ENCODE data around the gene EFCAB14.
"Not testable (repeated sequence)": the region's sequence is repeated elsewhere in the genome, so short reads cannot be mapped to it uniquely, and the experiment has no call there.

The EFCAB14 gene

DNA sequence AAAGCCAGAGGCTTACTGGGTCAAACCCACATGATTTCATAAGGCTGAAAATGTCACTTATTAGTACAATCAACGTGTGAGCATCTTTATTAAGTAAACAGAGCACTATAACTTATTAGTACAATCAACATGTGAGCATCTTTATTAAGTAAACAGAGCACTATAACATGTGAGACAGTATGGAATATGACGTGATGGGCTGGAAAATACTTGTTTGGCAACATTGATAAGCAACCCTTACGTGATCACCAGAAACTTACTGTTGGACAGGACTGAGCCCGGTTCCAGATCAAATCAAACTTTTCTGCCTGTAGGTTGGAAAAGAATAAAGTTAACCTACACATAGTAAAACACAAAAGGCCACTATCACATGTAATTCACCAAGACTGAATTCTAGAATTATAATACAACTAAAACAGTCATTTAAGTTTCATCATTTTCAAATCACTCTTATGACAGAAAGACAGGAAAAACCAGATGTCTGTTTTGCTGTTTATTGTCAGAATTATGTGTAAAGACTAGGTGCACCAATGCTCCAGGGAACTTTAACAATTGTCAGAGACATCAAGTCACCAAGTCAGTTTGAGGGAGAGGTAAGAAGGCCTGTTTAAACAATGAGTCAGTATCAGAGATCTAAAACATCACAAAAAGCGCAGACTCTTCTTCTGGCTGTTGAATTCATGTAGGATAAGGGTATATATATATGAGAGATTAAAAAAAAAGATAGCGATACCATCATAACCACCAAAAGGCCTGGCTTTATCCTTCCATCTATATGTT, 66.4 kb downstream of the EFCAB14 start:
- DNase-seq, result no peak

DNA sequence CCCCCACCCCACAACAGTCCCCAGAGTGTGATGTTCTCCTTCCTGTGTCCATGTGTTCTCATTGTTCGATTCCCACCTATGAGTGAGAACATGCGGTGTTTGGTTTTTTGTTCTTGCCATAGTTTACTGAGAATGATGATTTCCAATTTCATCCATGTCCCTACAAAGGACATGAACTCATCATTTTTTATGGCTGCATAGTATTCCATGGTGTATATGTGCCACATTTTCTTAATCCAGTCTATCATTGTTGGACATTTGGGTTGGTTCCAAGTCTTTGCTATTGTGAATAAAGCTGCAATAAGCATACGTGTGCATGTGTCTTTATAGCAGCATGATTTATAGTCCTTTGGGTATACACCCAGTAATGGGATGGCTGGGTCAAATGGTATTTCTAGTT, 67.8 kb downstream of the EFCAB14 start:
- not testable (repeated sequence) for DNase-seq

DNA sequence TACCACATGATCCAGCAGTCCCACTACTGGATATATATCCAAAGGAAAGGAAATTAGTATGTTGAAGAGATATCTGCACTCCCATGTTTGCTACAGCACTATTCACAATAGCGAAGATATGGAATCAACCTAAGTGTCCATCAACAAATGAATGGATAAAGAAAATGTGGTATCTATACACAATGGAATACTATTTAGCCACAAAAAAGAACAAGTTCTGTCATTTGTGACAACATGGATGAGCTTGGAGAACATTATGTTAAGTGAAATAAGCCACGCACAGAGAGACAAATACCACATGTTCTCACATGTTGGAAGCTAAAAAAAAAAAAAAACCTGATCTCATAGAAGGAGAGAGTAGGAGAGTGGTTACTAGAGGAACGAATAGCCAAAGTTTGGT, 68.4 kb downstream of the EFCAB14 start:
- DNase-seq, result no peak

DNA sequence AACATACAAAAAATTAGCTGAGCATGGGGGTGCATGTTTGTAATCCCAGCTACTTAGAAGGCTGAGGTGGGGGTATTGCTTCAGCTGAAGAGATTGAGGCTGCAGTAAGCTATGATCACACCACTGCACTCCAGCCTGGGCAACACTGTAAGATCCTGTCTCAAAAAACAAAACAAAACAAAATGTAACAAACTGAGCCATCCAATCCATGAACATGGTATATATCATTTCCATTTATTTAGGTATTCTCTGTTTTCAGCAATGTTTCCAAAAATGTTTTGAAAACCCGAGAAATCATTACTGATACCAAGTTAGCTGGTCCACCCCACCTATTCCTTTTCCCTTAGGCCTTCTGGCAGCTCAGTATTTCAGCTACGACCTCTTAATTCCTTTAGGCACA, 69.2 kb downstream of the EFCAB14 start:
- no peak for DNase-seq

DNA sequence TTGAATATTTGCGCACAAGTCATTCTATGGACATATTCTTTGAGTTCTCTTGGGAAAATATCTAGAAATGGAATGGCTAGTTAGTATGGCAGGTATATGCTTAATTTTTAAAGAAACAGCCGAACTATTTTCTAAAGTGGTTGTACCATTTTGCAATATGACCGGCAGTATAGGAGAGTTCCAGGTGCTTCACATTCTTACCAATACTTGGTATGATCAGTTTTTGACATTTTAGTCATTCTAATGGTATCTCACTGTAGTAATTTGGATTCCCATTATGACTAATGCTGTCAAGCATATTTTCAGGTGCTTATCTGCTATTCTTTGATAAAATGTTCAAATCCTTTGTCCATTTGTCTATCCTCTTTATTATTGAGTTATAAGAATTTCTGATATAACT, 71.3 kb downstream of the EFCAB14 start:
- no peak for DNase-seq

DNA sequence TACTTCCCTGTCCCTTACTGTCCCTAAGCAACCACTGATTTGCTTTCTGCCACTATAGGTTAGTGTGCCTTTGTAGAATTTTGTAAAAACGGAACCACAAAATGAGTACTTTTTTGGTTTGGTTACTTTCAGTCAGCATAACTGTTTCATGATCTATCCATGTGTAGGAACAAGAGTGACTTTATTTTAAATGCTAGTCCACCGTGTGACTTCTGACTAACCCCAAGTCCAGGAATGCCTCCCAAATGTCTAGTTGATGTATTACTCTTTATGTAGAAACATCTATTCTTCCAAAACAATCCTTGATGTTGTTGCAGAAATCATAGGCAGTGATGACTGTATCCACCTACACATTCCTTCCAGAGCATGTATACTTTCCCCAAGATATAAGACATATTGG, 72.1 kb downstream of the EFCAB14 start:
- no peak for DNase-seq

DNA sequence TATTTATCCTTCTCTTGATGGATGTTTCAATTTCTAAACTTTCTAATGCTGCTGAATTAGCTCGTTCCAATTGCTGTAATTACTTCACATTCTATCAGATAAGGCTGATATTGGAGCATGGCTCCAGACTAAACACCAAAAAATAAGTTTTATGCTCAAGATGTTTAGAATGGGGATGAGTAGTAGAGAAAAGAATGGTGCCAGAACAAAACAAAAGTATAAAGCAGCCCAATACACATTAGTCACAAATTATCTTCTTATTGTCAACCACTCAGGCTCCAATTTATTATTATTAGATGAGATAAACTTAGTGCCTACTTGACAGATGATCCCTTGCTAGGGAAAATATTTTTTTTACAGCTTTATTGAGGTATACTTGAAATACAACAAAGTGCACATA, 72.6 kb downstream of the EFCAB14 start:
- DNase-seq, result no peak

DNA sequence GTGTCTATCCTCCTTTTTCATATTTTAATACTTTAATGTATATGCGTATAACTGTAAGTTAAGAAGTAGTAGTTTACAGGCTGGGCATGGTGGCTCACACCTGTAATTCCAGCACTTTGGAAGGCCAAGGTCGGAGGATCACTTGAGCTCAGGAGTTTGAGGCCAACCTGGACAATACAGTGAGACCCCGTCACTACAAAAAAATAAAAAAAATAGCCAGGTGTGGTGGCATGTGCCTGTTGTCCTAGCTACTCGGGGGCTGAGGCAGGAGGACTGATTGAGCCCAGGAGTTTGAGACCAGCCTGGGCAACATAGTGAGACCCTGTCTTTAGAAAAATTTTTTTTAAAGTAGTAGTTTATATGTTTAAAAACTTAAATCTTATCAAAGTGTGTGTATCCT, 73.1 kb downstream of the EFCAB14 start:
- DNase-seq, result no peak

DNA sequence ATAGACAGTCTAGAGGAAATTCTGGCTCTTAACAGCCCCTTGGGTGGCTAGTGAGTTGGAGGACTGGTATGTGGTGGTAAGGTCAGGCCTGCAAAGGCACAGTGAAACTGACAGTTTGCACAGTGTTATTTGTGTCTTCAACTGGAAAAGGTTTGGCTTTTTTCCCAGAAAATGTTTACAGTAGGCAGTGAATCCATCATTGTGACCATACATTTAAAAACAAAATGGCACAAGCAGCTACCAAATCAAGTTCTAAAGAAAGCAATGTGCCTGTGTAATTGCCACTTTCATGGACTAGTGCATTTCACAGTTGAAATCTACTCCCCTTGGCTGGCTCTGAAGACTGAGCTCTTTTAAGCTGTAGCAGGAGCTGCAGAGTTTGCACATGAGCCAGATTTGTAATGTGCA, 75.5 kb downstream of the EFCAB14 start:
- DNase-seq, result no peak

DNA sequence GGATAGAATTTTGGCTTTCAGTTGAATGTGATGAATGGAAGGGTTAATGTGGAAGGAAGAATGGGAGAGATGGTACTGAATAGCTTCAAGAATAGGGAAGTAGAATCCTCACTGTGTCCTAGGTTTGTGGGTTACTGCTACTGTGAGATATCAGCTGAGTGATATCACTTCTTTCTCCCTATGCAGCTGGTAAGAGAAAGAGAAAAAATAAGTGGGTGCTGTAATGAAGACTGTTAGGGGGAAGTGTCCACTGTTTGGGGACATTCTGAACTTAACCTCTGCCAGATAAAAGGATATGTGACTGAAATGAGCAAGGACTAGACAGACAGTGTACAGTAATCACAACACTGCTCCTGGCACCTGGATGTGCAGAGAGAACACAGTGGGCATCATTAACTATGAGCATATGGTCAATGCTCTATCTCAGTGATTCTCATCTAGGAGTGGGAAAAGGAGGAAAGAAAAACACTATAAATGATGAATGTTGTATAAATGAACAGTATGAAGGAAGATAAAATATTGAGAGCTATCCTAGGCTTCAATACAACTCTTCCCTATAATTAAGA, 76.7 kb downstream of the EFCAB14 start:
- DNase-seq, result no peak

DNA sequence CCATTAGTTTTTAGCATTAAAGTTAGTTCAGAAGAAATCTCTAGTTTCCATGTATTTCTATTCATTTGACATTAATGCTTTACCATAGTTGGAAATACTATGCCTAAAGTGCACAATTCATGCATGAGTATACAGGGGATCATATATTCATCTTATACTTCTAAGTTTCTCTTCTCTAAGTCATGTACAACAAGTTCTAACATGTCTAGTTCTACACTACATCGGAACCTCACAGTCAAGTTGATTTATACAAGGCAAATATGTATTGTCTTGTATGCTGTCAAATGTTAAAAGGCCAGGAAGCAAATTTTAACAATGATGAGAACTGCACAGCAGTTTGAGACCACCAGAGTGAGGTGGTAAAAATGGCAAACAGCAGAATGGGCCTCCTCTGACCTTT, 79.4 kb downstream of the EFCAB14 start:
- no peak for DNase-seq

DNA sequence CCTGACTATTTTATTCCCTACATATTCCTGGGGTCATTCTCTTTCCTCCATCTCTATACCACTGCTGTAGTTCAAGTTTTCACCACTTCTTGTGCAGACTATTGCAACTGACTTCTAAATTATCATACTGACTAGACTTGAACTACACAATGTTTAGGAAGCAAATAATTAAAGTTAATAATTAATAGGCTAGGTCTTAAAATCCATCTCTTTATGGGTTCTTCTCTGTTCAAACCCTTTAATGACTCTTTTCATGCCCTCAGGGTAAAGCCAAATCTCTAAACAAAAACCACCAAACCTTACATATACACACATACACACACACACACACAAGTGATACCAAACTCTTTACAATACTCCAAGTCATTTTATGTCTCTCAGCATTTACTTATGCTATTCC, 80.0 kb downstream of the EFCAB14 start:
- DNase-seq, result no peak

DNA sequence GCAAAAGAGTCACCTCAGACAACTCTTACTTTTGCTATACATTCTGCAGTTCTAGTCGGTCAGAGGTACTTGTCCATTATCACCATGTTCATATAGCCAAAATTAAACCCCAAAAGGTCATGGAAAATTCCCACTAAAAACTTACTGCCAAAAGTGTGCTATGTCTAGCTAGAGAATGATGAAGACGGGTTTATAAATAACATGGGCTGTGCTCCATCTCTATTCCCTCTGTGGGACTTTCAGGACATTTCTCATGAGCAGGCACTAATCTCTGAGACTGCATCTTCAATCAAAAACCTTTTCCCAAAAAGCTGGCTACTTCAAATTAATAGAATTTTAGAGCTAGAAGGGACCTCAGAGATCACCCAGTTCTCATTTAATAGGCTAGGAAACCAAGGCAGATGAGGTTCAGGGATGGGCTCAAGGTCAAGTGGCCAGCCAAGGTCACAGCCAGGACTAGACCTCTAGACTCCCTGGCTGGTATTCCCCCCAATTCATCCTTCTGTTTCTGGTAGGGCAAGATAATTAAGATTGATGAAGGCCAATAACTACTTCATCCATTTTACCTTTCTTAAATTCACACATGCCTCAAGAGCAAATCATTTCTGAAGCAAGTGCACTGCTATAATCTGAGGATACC, 81.3 kb downstream of the EFCAB14 start:
- no peak for DNase-seq

DNA sequence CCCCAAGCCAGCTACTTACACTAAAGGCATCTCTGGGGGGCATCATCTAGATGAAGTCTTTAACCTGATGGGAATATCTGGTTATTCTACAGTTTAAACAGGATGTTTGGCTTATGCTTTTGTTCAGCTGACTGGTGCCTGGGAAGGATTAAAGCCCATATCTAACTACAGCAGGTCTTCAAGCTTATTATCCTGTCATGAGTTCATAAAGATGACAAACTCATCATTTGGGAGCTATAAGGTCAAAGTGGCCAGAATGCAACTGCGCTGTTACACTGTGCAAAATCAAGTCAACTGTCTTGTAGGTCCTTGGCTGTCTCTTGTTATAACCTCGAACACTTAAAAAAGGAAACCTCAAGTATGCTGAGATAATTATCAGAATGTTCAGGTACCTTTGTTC, 83.7 kb downstream of the EFCAB14 start:
- DNase-seq, result no peak

DNA sequence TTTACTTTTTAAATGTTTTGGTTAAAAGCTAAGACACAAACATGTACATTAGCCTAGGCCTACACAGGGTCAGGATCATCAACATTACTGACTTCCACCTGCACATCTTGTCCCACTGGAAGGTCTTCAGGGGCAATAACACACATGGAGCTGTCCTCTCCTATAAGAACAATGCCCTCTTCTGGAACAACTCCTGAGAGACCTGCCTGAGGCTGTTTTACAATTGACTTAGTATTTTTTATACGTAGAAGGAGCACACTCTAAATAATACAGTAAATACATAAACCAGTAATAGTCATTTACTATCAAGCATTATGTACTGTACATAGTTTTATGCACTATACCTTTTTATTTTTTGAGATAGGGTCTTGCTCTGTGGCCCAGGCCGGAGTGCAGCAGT, 88.2 kb downstream of the EFCAB14 start:
- no peak for DNase-seq

Data from GF-D8 (cell line).